ENCODE measurements around the gene GLS2.

DNA sequence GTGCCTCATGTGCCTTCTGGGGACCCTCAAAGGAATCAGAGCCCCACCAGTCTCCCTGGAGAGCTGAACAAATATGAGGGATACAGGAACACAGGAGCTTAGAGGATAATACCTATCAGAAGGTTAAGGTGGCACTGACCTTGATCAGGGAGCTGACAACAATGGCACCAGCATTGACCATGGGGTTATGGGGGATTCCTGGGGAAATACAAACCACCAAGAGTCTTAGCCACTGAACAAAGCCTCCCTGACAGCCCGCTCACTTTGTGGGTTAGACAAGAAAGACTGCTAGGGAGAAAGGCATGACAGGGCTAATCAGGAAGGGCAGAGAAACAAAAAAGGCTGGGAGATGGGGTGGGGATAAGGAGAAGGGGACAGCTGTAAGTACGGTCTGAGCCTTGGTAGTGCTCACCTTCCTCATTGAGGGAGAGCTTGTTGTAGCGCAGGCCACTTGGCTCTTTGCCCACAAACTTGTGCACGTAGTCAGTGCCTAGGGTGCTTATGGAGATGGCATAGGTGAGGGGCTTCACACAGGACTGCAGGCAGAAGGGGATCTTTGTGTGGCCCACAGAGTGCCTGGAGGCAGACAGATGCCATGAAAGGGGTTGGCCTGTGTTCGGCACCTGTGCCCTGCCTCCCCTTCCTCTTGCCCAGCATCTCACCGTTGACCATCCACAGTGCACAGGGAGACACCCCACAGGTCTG lies 10.3 kb downstream of the GLS2 start:
- TF ChIP-seq, protein P1, sequence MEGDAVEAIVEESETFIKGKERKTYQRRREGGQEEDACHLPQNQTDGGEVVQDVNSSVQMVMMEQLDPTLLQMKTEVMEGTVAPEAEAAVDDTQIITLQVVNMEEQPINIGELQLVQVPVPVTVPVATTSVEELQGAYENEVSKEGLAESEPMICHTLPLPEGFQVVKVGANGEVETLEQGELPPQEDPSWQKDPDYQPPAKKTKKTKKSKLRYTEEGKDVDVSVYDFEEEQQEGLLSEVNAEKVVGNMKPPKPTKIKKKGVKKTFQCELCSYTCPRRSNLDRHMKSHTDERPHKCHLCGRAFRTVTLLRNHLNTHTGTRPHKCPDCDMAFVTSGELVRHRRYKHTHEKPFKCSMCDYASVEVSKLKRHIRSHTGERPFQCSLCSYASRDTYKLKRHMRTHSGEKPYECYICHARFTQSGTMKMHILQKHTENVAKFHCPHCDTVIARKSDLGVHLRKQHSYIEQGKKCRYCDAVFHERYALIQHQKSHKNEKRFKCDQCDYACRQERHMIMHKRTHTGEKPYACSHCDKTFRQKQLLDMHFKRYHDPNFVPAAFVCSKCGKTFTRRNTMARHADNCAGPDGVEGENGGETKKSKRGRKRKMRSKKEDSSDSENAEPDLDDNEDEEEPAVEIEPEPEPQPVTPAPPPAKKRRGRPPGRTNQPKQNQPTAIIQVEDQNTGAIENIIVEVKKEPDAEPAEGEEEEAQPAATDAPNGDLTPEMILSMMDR (IDR thresholded peaks at IDR 0.05 in 4 of 5, conservative IDR thresholded peaks at IDR 0.05 in 1 of 5), result no peak
- TF ChIP-seq POLR2A (IDR thresholded peaks at IDR 0.05), result no peak

Measured in gastrocnemius medialis (tissue), 4 donors.